Testis (tissue), 3 donors: ENCODE data around the gene SEMA3D. TPM values are rescaled to one million over a fixed set of nuclear protein-coding genes. Genes with fewer than 3 reads are reported as not detected.
"Not testable (repeated sequence)": the region's sequence is repeated elsewhere in the genome, so short reads cannot be mapped to it uniquely, and the experiment has no call there.

Source experiments
- DNase-seq: peaks from one replicate; pipeline ENCODE4 v3.0.0-alpha.2; 2019
- H3K27ac ChIP-seq, 2 donors: fragments of 200-600 bp; sonication (generic); one replicate each; pipeline ENCODE4 v1.5.1; 2019
- H3K27me3 ChIP-seq: fragments of 200-600 bp; sonication (generic); one replicate; pipeline ENCODE4 v1.5.1; 2019
- H3K36me3 ChIP-seq: fragments of 200-600 bp; sonication (generic); one replicate; pipeline ENCODE4 v1.5.1; 2017; ENCODE audit warnings: low read depth; ENCODE audit errors: missing control alignments
- H3K4me1 ChIP-seq: fragments of 200-600 bp; sonication (generic); one replicate; pipeline ENCODE4 v1.5.1; 2019
- H3K4me3 ChIP-seq, 2 donors: fragments of 200-600 bp; sonication (generic); one replicate each; pipeline ENCODE4 v1.5.1; 2017 to 2019
- H3K9me3 ChIP-seq: fragments of 200-600 bp; sonication (generic); one replicate; pipeline ENCODE4 v1.5.1; 2017
- POLR2A ChIP-seq: fragments of 450-650 bp; IDR thresholded peaks from one replicate; pipeline ENCODE4 v1.6.1; 2017; ENCODE audit warnings: antibody characterized with exemption, mild to moderate bottlenecking, moderate library complexity
- WGBS, 2 donors: methylation state at CpG; one replicate each; pipeline ENCODE4 v1.1.5; 2018; 5-methylcytosine and 5-hydroxymethylcytosine counted together
- intact Hi-C: fragments of 100-400 bp; cut with DNase I; formaldehyde crosslinking; loops from one replicate; pipeline ENCODE4 v1.15.1; 2023; ENCODE audit warnings: low total_unique reads
- polyA plus RNA-seq: library from polyadenylated mRNA; stranded (reverse); fragments of 350-450 nt; fragmentation: Illumina TruSeq; extraction: RNeasy Lipid Tissue Mini Kit (QIAGEN cat#74804); gene quantifications from one replicate; pipeline ENCODE4 v1.2.3, GENCODE V29; 2014; ENCODE audit warnings: low read depth, low replicate concordance; ENCODE audit not compliant: insufficient read depth
- total RNA-seq, 2 donors: library from RNA; depleted of rRNA; stranded (reverse); fragments of >200 nt; gene quantifications; one replicate each; pipeline ENCODE4 v1.2.3, GENCODE V29; 2016
- TF ChIP-seq, protein P1 (sequence below), 3 experiments: fragments of 450-650 bp in 2 of 3; fragments of 200-600 bp in 1 of 3; sonication (generic) in 1 of 3; IDR thresholded peaks; one replicate each; pipeline ENCODE4 v1.5.1; 2016 to 2019; ENCODE audit warnings: antibody characterized with exemption in 3 of 3, mild to moderate bottlenecking in 2 of 3, moderate library complexity in 1 of 3

SEMA3D gene
- total and polyA plus RNA-seq, 3 donors from 2014 or later: 7.3 to 11.5 (median 7.5) TPM

DNA sequence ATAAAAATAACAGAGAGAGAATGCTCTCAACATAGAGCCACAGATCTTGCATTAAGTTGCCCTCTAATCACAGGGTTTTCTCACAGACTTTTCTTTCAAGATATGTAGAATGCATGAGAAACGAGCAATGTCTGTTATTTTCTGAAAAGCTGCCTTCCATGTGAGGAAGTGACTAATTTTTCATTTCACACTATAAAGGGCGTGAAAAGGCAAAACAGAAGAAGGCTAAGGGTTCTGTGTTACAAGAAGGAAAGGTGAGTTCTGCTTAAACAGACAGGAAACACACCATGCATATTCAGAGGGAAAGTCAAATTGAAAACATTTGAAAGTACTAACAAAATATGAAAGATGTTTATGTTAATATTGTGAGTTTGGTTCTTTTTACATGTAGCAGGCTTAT, 189.2 kb downstream of the SEMA3D start:
- intact Hi-C loops: no loop called here
- WGBS, 2 donors: 72 to 80% methylated on average over 2 of the region's 2 CpGs
- H3K4me1 ChIP-seq: no peaks in the 10 kb centered on the region

DNA sequence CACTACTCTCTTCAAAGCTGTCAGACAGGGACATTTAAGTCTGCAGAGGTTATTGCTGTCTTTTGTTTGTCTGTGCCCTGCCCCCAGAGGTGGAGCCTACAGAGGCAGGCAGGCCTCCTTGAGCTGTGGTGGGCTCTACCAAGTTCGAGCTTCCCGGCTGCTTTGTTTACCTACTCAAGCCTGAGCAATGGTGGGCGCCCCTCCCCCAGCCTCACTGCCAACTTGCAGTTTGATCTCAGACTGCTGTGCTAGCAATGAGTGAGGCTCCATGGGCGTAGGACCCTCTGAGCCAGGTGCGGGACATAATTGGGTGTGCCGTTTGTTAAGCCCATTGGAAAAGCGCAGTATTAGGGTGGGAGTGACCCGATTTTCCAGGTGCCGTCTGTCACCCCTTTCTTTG, 193.9 kb downstream of the SEMA3D start:
- DNase-seq, H3K36me3 ChIP-seq, H3K4me3 ChIP-seq, H3K27me3 ChIP-seq, H3K27ac ChIP-seq, H3K4me1 ChIP-seq, intact Hi-C loops, H3K9me3 ChIP-seq: not testable (repeated sequence)
- WGBS, 2 donors: 89 to 97% methylated on average over 7 to 9 of the region's 9 CpGs

More for the DNA sequence above, 189.2 kb downstream of the SEMA3D start:
- Histone ChIP-seq H3K9me3 (no peaks in the 10 kb centered on the region), H3K27me3 (no peaks in the 10 kb centered on the region), H3K36me3 (no peaks in the 10 kb centered on the region), H3K4me3 (no peak overlapping the region), H3K27ac (no peak overlapping the region)
- DNase-seq: no peak
- TF ChIP-seq, protein P1, sequence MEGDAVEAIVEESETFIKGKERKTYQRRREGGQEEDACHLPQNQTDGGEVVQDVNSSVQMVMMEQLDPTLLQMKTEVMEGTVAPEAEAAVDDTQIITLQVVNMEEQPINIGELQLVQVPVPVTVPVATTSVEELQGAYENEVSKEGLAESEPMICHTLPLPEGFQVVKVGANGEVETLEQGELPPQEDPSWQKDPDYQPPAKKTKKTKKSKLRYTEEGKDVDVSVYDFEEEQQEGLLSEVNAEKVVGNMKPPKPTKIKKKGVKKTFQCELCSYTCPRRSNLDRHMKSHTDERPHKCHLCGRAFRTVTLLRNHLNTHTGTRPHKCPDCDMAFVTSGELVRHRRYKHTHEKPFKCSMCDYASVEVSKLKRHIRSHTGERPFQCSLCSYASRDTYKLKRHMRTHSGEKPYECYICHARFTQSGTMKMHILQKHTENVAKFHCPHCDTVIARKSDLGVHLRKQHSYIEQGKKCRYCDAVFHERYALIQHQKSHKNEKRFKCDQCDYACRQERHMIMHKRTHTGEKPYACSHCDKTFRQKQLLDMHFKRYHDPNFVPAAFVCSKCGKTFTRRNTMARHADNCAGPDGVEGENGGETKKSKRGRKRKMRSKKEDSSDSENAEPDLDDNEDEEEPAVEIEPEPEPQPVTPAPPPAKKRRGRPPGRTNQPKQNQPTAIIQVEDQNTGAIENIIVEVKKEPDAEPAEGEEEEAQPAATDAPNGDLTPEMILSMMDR (IDR thresholded peaks at IDR 0.05): no peak
- no peak for TF ChIP-seq POLR2A

GRCh38 chr7:84985073-84985784, 201.6 kb downstream of the SEMA3D start:
- H3K9me3 ChIP-seq: no peaks in the 10 kb centered on the region
- intact Hi-C loops: no loop called here
- no peak for DNase-seq
- H3K4me3 ChIP-seq: no peak overlapping the region
- no peaks in the 10 kb centered on the region for H3K27me3 ChIP-seq
- TF ChIP-seq, protein P1 (IDR thresholded peaks at IDR 0.05): no peak
- TF ChIP-seq POLR2A: no peak
- no peaks in the 10 kb centered on the region for H3K4me1 ChIP-seq
- H3K36me3 ChIP-seq: no peaks in the 10 kb centered on the region
- H3K27ac ChIP-seq: no peak overlapping the region
- WGBS, 2 donors: 65 to 87% methylated on average over 2 of the region's 2 CpGs

- H3K36me3 ChIP-seq: no peaks in the 10 kb centered on the region
- no peak for DNase-seq
- H3K27me3 ChIP-seq: no peaks in the 10 kb centered on the region
- intact Hi-C loops: no loop called here
- H3K4me3 ChIP-seq: no peak overlapping the region
- H3K27ac ChIP-seq: no peak overlapping the region
- no peaks in the 10 kb centered on the region for H3K9me3 ChIP-seq
- H3K4me1 ChIP-seq: no peaks in the 10 kb centered on the region
- TF ChIP-seq, protein P1 (IDR thresholded peaks at IDR 0.05): no peak
- no peak for TF ChIP-seq POLR2A
These were observed 204.7 kb downstream of the SEMA3D start for GRCh38 chr7:84982199-84982598.

DNA sequence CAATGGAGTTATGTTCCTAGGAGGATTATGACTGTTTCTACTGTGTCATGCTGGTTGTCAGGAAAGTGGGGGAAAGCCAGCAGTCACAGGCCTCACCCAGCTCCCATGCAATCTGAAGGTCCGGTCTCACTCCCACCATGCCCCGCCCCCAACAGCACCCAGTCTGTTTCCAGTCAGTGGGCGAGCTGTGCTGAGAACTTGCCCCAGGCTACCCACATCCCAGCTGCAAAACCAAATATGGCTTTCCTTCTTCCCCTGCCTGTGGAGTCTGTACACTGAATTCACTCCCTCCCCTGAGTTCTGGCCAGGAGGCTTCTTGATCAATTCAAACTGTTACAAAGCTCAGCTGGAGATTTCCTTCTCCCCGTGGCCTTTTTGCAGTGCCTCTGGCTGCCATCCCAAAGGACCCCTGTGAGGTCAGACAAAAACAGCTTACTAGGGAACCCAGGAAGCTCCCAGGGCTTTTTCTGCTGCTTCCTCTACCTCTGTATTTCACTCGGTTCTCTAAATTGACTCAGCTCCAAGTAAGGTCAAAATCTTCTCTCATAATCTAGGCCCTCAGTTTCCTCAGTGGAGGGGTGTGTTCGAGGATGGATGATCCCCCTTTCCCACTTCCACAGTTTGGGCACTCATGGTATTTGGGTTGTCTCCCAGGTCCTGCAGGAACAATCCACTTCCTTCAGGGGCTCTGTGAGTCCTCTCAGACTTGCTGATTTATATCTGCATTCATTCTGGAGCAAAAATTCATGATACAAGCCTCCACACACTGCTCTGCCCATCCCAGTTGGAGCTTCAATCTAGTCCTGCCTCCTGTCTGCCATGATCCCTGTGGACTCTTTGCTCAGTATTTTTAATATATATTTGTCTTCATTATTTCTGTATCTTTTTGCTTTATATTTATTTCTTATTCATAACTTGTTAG, 205.5 kb downstream of the SEMA3D start:
- Histone ChIP-seq H3K4me3 (no peak overlapping the region), H3K9me3 (no peaks in the 10 kb centered on the region), H3K27ac (no peak overlapping the region), H3K4me1 (no peaks in the 10 kb centered on the region), H3K36me3 (no peaks in the 10 kb centered on the region), H3K27me3 (no peaks in the 10 kb centered on the region)
- intact Hi-C loops: no loop called here
- no peak for DNase-seq
- WGBS, 2 donors: 60 to 66% methylated on average over 6 of the region's 6 CpGs
- TF ChIP-seq, protein P1 (IDR thresholded peaks at IDR 0.05): no peak
- TF ChIP-seq POLR2A: no peak
